SHP77 (cell line): Measurements from ENCODE around the gene ITM2C.

Experiments used
- DNase-seq, 2 experiments: peaks; one replicate each; lab custom pipeline; 2025; lab: John Stamatoyannopoulos, UW

Gene ITM2C

GRCh38 chr2:230873661-230874401 is 9.1 kb downstream of the ITM2C start:
- DNase-seq: no peak

DNA sequence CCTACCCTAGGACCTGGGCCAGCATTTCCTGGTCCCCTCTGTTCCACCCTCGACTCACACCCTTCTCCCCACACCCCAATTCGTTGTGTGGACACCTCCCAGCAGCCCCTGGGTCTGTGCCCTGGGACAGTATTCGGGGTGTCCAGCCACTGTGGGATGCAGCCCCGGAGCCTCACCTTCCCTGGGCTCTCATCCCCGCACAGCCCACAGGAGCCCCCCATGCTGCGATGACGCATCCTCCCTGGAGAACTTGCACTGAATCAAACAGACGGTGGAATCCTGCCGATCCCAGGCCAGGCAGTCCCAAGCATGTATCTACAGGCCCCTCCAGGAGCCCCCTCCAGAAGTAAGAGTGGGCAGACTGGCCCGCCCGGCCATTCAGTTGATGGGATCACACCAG is 9.7 kb downstream of the ITM2C start:
- no peak for DNase-seq

- DNase-seq: no peak
These were observed 10.1 kb downstream of the ITM2C start for GRCh38 chr2:230874876-230875275.

DNA sequence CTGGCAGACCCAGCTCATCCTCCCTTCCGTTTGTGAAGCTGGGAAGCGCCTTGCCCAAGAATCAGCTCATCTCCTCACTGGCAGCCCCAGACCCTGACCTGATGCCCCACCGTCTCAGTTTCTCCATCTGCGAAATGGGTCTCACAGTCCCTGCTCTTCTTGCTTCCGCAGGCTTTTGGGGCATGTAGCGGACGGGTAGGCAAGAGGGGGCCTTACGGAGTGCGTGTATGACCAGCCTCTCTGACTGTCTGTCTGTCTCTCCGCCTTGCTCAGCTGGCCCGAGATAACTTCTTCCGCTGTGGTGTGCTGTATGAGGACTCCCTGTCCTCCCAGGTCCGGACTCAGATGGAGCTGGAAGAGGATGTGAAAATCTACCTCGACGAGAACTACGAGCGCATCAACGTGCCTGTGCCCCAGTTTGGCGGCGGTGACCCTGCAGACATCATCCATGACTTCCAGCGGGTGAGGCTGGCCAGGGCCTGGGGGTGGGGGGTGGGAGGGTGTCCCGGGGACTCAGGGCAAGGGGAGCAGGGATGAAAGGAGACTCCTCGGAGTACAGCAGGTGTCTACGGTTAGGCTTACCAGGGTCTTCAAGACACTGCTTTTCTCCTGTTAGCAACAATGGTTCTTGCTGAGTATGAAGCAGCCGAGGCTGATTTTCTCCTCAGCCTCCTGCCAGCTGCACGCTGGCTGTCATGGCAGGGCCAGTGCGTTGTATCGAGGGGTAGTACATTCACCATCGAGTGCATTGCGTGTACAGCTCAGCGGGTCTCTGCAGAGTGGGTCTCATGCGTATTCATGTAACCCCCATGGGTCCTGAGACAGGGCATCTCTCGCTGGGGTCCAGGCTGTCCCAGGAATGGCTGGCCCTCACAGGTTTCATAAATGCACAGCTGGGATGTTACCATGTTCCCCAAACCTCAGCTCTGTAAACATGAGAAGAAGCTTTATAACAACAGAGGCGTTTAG is 10.9 kb downstream of the ITM2C start:
- no peak for DNase-seq

GRCh38 chr2:230877116-230877758 is 12.5 kb downstream of the ITM2C start:
- no peak for DNase-seq

GRCh38 chr2:230877759-230878598 is 13.2 kb downstream of the ITM2C start:
- DNase-seq: no peak

DNA sequence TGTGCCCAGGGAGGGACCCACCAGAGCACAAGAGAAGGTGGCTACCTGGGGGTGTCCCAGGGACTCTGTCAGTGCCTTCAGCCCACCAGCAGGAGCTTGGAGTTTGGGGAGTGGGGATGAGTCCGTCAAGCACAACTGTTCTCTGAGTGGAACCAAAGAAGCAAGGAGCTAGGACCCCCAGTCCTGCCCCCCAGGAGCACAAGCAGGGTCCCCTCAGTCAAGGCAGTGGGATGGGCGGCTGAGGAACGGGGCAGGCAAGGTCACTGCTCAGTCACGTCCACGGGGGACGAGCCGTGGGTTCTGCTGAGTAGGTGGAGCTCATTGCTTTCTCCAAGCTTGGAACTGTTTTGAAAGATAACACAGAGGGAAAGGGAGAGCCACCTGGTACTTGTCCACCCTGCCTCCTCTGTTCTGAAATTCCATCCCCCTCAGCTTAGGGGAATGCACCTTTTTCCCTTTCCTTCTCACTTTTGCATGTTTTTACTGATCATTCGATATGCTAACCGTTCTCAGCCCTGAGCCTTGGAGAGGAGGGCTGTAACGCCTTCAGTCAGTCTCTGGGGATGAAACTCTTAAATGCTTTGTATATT is 14.0 kb downstream of the ITM2C start:
- DNase-seq: no peak

- DNase-seq: no peak
These were observed 14.6 kb downstream of the ITM2C start for GRCh38 chr2:230879271-230879882.

- DNase-seq: no peak
These were observed 15.1 kb downstream of the ITM2C start for GRCh38 chr2:230879891-230880290.

GRCh38 chr2:230881840-230882239 is 17.1 kb downstream of the ITM2C start:
- no peak for DNase-seq

GRCh38 chr2:230885463-230886130 is 20.9 kb downstream of the ITM2C start:
- no peak for DNase-seq

DNA sequence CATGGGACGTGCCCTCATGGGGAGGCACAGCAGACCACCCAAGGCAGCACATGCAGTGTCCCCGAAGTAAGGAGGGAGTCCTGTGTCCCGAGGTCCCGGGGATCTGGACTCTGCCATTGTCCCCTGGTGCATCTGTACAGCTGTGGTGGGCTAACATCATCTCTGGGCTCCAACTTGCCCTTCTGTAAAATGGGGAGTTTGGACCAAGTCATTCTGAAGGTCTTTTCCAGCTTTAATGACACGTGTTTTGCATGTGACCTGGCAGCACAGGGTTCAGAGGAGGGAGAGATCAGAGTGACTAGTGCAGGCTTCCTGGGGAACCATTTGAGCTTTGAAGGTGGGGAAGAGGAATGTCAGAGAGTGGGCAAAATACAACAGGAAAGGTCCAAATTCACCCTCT is 21.5 kb downstream of the ITM2C start:
- no peak for DNase-seq

DNA sequence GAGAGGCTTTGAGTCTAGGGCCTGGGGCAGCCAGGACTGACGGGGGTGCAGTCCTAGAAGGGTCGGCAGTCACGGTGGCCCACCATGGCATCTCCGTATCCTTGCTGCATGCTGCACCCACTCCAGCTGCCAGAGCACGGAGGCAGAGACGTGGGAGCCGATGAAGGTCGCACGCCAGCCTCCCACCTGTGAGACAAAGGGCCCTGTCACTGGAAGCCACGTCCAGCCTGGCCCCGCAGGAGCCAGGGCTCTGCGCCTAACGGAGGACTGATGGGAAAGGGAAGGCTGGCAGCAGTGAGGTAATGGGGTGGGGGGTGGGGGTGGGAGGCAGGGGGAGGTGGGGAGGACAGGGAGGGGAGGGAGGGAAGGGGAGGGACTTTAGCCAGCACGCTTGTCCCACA is 21.9 kb downstream of the ITM2C start:
- no peak for DNase-seq

DNA sequence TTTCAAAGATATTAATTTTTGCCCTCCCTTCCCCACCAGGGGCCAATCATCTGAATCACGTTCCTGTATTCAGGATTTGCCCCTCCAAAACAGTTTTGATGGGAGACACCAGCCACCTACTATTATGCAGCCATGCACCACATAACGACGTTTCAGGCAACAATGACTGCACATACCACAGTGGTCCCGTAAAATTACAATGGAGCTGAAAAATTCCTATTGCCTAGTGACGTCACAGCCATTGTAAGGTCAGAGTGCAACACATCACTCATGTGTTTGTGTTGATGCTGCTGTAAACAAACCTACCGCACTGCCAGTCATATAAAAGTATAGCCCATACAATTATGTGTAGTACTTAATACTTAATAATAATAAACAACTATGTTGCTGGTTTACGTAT is 22.6 kb downstream of the ITM2C start:
- no peak for DNase-seq

GRCh38 chr2:230888824-230889400 is 24.2 kb downstream of the ITM2C start:
- DNase-seq: no peak

DNA sequence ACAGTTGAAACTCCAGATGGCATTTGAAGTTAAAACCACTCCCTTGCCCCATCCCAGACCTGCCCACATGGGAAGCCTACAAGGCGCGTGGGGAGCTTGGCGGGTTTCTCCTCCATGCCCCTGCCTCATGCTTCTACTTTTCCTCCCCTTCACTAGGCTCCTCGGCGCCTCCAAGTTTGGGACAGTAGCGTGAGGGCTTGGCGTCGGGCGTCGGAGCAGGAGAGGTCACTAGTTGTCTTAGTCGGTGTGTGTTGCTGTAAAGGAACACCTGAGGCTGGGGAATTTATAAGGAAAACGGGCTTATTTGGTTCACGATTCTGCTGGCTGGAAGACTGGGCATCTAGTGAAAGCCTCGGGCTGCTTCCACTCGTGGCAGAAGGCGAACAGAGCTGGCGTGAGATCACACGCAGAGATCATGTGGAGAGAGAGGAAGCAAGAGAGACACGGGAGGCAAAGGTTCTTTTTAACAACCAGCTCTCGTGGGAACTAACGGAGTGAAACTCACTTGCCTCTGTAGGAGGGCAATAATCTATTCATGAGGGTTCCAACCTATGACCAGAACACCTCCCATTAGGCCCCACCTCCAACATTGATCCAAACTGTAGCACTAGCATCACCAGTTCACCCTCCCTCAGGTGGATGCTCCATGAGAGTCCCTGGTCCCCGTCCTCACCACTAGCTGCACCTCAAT is 25.3 kb downstream of the ITM2C start:
- DNase-seq: no peak

DNA sequence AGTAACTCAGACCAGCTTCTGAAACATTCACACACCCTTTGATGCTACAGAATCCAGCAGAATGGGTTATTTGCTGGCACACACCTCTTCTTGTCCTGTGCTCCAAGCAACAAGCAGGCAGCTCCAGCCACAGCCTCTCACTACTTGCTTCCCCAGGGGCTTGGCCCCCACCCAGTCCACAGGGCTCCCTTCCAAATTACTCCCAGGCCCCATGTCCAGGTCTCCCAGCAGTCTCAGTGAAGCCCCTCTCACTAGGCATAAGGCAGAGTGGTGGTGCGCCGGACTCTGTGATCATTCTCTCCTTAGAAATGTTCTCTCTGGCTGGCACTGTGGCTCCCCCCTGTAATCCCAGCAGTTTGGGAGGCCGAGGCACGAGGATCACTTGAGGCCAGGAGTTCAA is 25.9 kb downstream of the ITM2C start:
- no peak for DNase-seq

DNA sequence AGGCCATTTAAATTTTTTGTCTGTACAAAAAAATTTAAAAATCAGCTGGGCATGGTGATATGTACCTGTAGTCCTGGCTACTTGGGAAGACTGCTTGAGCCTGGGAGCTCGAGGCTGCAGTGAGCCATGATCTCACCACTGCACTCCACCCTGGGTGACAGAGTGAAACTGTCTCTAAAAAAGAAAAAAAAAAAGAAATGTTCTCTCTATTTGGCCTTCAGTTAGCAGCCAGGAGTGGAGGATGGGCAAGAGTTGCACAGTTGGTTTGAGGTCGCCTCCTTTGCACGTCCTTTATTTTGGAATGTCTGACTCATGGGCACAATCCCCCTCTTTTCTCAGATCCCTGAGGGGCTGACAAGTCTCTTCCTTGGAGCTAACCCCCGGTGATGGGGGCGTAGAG is 26.3 kb downstream of the ITM2C start:
- no peak for DNase-seq

- DNase-seq: no peak
These were observed 26.8 kb downstream of the ITM2C start for GRCh38 chr2:230891509-230891908.
